Mammary epithelial cell (primary cell): Measurements from ENCODE around the gene CLTCL1.

ENCODE experiments used
- EZH2 ChIP-seq: IDR thresholded peaks from 2 replicates; pipeline ENCODE4 v1.6.1; 2012; ENCODE audit warnings: low read length, inconsistent platforms, borderline replicate concordance
- TF ChIP-seq, protein P1 (sequence below), 2 donors: IDR thresholded peaks in 1 of 2; conservative IDR thresholded peaks in 1 of 2; 2 replicates each; pipeline ENCODE4 v1.5.1; 2011 to 2012; ENCODE audit warnings: inconsistent platforms in 2 of 2, low read length in 2 of 2, mild to moderate bottlenecking in 2 of 2, control low read depth in 1 of 2, low read depth in 1 of 2; ENCODE audit not compliant: insufficient read depth in 1 of 2; ENCODE audit errors: extremely low read depth in 1 of 2

DNA sequence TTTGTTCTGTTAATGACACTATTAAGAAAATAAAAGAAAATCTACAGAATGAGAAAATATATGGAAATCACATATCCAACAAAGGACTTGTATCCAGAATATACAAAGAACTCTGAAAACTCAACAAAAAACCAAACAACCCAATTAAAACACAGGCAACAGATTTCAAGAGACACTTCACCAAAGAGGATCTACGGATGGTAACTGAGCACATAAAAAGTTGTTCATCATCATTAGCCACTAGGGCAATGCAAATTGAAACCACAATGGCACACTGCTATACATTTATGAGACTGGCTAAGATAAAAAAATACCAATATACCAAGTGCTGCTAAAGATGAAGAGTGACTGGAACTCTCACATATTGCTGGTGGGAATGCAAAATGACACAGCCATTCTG lies 78.5 kb downstream of the CLTCL1 start:
- no peak for TF ChIP-seq EZH2
- TF ChIP-seq, protein P1, sequence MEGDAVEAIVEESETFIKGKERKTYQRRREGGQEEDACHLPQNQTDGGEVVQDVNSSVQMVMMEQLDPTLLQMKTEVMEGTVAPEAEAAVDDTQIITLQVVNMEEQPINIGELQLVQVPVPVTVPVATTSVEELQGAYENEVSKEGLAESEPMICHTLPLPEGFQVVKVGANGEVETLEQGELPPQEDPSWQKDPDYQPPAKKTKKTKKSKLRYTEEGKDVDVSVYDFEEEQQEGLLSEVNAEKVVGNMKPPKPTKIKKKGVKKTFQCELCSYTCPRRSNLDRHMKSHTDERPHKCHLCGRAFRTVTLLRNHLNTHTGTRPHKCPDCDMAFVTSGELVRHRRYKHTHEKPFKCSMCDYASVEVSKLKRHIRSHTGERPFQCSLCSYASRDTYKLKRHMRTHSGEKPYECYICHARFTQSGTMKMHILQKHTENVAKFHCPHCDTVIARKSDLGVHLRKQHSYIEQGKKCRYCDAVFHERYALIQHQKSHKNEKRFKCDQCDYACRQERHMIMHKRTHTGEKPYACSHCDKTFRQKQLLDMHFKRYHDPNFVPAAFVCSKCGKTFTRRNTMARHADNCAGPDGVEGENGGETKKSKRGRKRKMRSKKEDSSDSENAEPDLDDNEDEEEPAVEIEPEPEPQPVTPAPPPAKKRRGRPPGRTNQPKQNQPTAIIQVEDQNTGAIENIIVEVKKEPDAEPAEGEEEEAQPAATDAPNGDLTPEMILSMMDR (conservative IDR thresholded peaks at IDR 0.05 in 1 of 2, IDR thresholded peaks at IDR 0.05 in 1 of 2; ENCODE audit: extremely low read depth in 1 of 2, insufficient read depth in 1 of 2, low read depth in 1 of 2, low read length in 2 of 2): no peak
